AG10803 (cell line): ENCODE measurements around the gene CFAP251.
A peak's percentile ranks its signal among the peaks of the same experiment; 100 is the strongest.

Source experiments
- DNase-seq: peaks from one replicate; pipeline ENCODE4 v3.0.0; 2010; ENCODE audit warnings: low read depth
- H3K4me3 ChIP-seq: 2 replicates; pipeline ENCODE4 v1.5.1; 2011; ENCODE audit warnings: mild to moderate bottlenecking, low read length, control low read depth
- TF ChIP-seq, protein P1 (sequence below): conservative IDR thresholded peaks from 2 replicates; pipeline ENCODE4 v1.5.1; 2011; ENCODE audit warnings: mild to moderate bottlenecking, low read length, control low read depth, inconsistent platforms

Gene CFAP251

GRCh38 chr12:121958541-121959240 is 40.3 kb downstream of the CFAP251 start:
- no peak overlapping the region for H3K4me3 ChIP-seq
- peak; percentile 27 for DNase-seq
- TF ChIP-seq, protein P1, sequence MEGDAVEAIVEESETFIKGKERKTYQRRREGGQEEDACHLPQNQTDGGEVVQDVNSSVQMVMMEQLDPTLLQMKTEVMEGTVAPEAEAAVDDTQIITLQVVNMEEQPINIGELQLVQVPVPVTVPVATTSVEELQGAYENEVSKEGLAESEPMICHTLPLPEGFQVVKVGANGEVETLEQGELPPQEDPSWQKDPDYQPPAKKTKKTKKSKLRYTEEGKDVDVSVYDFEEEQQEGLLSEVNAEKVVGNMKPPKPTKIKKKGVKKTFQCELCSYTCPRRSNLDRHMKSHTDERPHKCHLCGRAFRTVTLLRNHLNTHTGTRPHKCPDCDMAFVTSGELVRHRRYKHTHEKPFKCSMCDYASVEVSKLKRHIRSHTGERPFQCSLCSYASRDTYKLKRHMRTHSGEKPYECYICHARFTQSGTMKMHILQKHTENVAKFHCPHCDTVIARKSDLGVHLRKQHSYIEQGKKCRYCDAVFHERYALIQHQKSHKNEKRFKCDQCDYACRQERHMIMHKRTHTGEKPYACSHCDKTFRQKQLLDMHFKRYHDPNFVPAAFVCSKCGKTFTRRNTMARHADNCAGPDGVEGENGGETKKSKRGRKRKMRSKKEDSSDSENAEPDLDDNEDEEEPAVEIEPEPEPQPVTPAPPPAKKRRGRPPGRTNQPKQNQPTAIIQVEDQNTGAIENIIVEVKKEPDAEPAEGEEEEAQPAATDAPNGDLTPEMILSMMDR = no peak

- no peak overlapping the region for H3K4me3 ChIP-seq
- TF ChIP-seq, protein P1 = no peak
- DNase-seq = no peak
Observed at GRCh38 chr12:121960541-121960940, 42.1 kb downstream of the CFAP251 start.

DNA sequence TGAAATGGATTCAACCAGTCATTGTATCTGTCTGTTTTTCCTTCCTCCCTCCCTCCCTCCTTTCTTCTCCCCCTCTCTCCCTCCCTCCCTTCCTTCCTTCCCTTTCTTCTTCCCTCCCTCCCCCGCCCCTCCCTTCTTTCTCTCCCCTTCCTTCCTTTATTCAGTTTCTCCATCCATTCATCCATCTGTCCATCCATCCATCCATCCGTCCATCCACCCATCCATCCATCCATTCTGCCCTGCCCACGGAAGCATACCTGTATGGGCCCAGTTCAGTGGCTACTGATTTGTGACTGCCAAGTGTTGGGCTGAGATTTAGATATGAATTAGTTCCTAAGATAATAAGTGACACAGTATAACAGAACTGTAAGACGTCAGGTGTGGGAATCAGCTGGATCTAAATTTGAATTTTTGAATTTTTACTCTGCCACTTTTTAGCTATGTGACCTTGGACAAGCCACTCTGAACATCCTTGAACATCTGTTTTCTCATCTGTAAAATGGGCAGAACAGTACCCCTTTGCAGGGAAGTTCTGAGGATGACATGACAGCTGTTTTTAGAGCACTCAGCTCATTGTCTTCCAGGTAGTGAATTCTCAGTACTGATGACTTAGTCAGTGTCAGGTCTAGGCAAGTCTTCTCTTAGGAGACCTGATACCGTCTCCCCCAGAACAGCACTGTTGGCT is 42.9 kb downstream of the CFAP251 start:
- DNase-seq = no peak
- no peak overlapping the region for H3K4me3 ChIP-seq
- TF ChIP-seq, protein P1 = no peak

DNA sequence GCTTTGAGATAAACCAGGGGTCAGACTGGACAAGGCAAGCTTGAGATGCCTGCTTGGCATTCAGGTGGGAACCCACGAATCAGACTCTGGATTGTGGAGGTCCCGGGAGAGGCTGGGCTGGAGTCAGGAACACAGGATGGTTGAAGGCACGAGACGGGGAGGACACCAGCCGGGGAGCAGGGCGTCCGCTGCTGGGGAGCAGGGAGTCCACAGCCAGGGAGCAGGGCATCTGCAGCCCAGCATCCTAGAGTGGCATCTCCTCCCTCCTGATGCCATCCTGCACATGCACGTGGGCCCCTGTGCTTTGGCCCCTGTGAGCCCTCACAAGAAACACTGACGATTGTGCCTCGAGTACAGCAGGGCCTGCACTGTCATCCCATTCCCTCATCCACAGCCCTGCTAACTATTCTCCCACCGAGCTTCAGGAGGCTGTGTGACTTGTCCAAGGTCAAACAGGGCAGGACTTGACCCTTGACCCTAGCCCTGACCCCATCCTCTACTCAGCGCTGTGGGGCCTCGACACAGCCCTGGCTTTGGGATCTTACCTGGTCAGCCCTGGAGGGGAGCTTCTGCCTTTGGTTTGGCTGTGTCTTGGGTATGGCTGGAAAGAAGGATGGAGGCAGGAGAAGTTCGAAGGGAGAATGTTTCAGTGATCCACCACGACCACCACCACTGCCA is 45.1 kb downstream of the CFAP251 start:
- no peak for DNase-seq
- TF ChIP-seq, protein P1 = no peak
- no peak overlapping the region for H3K4me3 ChIP-seq

- TF ChIP-seq, protein P1 = no peak
- peak; percentile 89 for DNase-seq
- no peak overlapping the region for H3K4me3 ChIP-seq
Observed at GRCh38 chr12:121964813-121965643, 46.6 kb downstream of the CFAP251 start.

DNA sequence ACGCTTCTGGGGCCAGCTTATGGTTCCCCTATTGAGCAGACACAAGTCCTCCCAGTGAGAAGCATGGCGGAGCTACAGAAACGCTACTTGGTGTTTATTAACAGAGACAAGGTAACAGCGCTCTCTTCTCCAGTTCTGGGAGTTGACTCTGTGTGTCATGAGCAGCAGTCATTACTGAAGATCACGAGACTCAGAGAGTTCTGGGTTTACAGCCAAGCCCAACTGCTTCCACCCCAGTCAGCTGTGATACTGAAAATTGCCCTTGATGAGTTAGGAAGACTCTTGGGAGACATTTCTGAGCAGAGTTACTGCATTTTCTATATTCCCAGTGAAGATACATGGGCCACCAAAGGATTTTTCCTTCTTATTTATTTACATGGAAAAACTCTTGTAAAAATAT is 48.6 kb downstream of the CFAP251 start:
- TF ChIP-seq, protein P1 = no peak
- H3K4me3 ChIP-seq = no peak overlapping the region
- DNase-seq = no peak
